Occipital lobe (tissue), 2 donors: ENCODE data around the gene RAD51B. TPM values are rescaled to one million over a fixed set of nuclear protein-coding genes. Genes with fewer than 3 reads are reported as not detected.

Experiments
- DNase-seq: peaks from one replicate; lab custom pipeline; 2025; lab: John Stamatoyannopoulos, UW
- total RNA-seq: library from RNA; depleted of rRNA; stranded (reverse); fragments of >200 nt; gene quantifications from one replicate; pipeline ENCODE4 v1.2.3, GENCODE V29; 2014

RAD51B gene
- total RNA-seq, 1 donor from 2014 or later: 9.8 TPM

DNA sequence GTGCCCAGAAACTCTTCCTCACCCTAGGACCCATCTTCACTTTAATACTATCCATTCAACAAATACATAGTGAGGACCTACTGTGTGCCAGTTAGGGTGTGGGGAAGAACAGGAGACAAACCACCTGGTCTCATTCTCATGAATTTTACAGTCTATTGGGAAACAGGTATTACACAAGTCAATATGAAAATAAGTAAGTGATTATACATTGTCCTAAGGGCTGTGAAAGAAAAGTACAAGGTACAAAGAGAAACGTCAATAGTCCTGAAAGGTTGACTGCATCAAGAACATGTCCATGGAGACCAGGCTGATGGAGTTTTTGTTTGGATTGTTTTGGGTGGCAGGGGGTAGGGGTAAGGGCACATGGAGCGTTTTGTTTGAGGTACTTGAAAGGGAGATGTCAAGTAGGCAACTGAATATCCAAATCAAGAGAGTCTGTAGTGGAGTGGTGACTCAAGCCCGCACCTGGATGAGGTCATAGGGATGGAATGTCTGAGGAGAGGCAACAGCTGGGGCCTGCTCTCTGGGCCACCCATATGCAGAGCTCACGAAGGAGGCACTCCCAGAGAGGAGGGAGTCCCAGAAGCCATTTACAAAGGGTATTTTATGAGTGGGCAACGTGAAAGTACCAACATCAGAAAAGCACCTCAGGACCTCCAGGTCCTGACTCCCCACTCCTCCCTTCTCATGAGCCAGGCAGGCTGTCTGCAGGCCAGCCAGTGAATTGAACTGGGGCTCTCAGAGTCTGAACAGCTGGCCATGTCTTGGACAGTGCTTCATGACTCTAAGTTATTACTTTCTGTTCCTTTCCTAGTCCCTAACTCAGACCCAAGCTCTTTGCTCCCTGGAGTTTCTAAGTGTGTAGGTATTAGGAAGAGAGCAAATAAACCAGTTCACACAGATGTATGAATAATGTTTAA is 701.3 kb downstream of the RAD51B start:
- DNase-seq: no peak

DNA sequence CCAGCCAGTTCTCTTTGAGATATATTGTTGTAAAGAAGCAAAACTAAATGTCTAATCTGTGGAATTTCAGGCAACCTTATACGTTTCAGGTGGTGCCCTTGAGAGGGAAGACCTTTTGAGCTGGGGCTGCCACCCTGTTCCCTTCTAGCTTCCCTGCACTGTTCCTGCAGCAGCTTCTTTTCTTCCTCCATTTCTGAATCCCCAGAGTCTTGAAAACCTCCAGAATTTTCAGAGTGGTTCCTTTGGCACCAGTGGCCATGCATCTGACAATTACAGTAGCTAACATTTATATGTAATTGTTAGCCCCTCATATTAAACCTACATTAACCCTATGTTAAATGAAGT is 702.0 kb downstream of the RAD51B start:
- no peak for DNase-seq

DNA sequence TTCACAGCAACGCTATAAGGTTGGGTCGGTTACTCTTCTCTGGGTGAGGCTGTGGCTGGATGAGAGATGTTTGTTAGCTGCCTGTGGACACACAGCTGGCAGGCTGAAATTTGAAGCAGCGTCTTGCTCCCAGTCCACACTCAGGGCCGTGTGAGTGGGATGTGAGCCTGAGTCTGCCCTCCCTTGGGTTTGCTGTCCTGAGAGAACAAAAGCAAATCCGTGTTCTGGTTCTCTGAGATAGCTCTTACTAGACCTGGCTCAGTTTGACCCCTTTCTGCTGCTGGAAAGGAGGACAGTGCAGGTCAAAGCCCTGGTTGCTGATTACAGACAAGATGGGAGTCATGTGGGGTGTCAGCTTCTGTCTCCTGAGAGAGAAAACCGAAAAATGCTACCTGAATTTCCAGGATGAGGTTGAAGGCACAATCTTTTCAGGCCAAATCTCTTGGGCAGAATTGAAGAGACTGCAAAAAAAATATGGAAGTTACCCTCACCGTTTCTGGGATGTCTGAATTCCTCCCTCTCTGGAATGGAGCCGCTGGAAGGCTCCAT is 702.5 kb downstream of the RAD51B start:
- no peak for DNase-seq

DNA sequence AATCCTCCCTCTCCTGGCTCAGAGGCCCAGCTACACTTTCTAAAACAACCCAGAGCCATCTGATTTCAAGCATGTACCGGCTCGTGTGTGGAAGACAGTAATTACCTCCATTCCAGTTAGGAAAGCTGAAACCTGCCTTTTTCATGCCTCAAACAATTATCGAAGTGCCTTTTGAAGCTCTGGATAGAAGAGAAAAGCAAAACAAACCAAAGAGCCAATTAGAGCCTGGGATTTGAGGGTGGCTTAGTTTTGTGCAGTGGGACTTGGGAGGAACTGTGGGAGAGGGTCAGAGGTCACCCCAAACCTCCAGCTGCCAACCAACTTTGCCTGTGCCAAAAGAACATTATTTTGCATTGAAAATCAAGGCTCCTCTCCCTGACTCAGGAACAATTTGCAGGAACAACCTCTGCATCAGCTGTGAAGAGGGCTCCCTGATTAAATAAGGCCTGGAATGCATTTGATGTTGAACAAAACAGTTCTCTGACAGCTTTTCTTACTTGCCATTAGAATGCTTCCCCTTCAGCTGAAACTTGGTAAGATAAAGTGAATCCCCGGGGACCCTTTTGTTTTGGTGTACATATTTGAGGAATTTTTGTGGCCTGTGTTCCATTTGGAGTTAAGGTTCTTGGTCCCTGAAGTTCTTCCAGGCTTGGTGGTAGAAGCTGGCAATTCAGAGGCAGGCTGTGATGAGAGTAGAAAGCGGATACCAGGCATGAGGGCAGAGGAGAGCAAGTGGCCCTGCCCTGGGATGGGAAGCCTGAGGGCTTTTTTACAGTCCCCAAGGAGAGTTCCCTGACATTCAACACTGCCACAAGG is 703.1 kb downstream of the RAD51B start:
- DNase-seq: no peak

DNA sequence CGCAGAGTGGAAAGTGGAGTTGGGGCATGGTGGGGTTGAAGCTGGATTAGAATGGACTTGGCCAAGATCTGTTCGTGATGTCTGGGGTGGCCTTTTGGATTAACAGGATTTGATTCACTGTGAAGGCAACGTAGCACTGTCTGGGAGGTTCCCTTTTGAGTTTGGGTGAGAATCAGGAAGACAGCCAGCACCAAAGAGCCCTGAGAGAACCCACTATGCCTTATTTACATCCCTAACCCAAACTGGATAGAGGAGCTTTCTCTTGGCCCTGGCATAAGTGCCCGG is 703.7 kb downstream of the RAD51B start:
- DNase-seq: no peak

DNA sequence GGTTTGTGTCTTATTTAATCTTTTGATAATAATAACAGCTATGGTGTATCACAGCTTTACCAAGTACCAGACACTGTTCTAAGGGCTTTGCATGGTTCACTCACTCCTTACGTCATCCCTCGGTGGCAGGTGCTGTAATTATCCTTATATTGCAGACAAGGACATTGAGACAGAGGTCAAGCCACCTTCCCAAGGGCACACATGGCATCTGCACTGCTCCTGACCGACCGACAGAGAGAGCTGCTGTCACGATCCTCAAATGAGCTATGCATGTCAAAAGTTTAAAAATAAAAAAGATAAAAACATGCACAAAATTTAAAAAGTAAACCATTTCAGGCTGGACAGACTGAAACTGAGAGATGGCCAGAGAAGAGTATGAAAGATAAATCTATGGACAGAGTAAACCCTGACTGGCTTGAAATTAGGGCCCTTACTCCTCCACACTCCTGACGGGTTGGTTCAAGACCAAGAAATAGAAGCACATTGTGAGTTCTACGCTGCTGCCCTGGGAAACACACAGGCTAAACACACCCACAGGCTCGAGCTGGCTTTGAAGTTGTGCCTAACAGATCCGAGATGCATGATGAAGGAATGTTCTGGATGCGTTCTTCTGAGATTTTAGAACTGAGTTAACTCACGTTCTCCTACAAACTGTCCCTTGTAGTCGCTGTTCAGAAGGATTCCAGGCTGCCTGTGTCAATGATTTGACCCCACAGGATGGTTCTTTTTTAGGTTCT is 704.6 kb downstream of the RAD51B start:
- no peak for DNase-seq

DNA sequence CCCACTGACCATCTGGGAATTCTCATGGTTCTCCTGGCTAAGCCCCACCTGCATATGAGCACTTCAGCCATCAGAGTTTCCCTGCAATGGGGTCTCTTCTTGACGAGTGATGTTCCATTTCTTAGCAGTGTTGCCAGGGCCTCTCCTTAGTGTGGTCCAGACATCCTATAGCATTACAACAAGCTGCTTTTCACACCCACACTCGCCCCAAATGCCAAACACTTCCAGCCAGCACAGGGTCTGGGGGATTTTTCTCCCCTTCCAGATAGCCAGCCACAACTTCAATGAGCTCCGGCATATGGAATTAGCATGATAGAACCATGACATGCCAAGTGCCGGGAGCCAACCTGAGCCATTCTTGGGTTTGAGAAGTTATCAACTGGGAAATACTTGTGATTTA is 705.9 kb downstream of the RAD51B start:
- DNase-seq: no peak

DNA sequence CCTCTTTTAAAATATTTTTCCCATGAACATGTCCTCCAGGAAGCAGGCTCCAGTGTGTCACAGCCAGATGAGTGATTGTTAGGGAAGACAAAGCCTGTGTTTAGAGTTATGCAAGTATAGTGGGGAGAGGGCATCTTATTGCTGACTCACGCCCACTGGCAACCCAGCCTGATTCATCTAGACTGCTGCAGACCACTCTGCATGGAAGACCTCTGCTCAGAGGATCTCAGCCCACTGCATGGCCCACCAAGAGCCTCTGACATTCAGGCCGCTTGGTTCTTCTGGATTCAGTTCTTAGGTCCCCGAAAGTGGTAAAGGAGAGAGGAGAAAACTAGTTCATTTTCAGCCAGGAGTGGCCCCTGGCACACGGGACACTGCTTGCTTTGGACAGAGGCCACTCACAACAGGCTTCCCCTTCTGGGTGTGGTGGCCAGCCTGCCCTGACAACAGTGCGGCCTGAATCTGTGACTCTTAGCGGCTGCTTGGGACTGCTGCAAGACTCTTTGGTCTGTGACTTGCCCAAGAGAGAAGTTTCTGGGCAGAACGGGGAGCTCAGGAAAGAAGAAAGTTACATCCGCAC is 707.0 kb downstream of the RAD51B start:
- no peak for DNase-seq

DNA sequence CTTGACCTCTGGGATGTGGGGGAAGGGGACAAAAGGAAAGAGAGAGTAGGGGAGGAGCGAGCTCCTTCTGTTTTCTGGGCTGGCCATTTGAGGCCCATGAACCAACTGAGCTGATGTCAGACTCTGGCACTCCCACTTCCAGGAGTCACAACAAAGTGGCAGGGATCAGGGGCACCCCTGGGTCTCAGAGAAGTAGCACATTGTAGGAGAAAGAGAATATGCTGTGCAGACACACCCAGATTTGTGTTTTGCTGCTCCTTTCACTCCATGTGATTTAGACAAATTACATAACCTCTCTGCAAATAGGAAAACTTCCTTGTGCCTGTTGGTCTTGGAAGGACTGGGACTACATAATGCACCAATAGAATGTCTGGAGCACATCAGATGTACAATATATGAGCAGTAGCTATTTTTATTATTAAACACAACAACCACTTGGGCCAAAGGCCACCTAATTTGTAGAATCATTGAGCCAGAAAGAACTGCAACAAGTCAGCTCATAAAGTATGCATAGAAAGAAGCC is 707.8 kb downstream of the RAD51B start:
- no peak for DNase-seq

DNA sequence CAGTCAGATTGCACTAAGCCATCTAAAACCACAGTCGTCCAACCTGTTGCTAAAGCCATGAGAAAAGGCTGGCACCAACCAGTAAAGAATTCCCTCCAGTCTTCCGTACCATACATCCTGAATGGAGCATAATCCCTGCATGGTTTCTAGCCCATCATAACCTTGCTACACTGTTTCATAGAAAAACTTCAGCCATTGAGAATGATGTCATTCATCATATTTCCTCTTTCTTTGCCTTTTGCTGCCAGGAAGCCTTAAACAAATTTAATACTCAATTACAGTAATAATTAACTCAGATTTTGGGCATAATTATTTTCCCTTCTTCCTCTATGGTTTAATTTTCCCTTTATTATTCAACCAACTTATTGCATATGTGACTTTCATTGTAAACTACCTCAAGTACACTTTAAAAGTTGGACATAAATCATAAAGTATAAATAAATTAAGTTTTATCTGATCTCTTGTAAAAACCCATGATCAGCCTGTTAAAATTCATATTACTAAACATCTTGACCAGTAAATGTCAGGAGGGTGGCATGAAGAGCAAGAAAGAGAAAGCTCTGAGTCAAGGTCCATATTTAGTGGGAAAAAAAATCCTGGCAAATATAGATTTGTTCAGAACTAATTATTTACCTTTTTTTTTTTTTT is 708.6 kb downstream of the RAD51B start:
- no peak for DNase-seq

DNA sequence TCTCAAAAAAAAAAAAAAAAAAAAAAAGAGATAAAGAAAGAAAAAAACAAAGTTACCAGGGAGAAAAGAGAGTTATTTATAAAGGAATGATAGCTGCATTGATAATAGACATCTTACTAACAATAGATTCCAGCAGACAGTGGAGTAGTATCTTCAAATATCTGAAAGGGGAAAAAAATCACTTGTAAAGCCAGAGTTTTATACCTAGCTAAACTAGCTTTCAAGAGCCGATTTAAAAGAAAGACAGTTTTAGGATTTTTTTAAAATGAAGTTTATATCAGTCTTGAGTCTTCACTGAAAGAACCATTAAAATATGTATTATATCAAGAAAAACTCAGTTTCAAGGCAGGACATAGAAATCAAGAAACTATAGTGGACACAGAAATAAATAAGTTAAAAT is 710.9 kb downstream of the RAD51B start:
- no peak for DNase-seq

DNA sequence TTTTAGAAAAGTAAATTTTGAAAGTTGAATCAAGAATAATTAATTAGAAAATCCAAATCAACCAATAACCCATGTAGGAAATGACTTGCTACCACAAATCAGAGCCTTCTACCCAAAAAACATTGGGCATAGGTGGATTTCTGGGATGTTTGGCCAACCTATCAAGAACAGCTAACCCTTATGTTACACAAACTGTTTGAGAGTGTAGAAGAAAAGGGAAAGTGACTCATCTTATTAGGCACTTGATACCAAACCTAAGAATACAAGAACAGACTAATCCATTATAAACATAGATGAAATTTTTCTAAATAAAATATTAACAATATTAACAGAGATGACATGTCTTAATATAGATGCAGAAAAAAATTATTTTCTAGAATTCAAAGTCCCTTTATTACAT is 712.9 kb downstream of the RAD51B start:
- DNase-seq: no peak

DNA sequence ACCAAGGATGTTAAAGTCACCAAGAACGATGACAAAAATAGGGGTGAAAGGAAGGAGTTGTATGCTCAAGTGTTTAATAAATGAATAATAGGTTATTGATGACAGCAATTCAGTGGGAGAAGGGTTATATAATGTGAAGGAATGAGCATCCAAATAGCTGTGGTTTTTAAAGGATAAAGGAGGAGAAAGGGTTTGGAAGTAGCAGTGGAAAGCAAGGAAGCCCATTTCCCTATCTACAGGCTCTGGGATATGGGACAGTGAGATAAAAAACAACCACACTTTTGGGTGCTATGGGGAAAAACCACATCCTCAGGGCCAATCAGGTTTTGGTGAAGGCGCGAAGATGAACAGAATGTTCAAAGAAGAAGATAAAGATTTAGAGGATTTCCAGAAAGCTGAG is 714.7 kb downstream of the RAD51B start:
- DNase-seq: no peak

DNA sequence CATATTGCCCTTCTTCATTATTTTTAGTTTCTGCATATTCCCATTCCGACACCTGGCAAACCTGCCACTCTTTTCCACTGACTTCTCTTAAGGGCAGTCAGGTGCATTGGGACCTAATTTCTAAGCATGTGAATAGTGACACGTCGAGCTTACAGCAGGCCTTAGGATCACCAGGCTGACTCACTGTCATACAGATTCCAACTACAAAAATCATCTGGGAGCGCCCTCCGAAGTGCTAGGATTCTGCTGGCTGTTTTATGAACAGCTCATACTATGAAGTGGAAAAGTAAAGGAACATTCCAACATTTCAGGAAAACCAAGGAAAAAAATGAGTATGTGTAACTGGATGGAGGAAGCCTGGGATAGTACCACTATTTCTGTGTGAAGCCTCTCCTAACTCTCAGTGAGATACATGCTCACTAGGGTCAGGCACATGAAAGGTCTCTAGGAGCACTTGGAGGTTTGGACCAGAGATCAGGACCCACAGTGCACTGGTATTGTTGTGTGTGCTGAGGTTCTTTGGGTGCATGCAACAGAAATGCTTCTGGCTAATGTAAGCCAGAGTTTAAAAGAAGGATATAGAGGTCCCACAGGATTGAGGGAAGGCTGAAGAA is 715.9 kb downstream of the RAD51B start:
- DNase-seq: no peak

DNA sequence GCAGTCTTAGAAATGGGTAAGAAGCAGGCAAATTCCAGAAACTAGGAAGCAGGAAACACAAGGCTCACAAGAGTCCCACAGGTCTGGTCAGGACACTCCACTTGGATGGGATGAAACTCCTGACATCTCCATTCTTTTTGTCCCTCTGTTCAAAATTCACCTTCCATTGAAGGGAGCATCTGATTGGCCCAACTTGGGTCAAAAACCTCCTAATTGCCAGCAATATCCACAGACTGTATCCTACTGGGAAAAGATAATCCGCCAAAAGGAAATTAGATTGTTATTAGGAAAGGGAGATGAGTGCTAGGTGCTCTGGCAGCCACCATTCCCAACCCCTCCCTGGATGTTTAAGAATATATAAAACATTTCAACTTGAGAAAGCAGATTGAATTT is 716.4 kb downstream of the RAD51B start:
- no peak for DNase-seq

DNA sequence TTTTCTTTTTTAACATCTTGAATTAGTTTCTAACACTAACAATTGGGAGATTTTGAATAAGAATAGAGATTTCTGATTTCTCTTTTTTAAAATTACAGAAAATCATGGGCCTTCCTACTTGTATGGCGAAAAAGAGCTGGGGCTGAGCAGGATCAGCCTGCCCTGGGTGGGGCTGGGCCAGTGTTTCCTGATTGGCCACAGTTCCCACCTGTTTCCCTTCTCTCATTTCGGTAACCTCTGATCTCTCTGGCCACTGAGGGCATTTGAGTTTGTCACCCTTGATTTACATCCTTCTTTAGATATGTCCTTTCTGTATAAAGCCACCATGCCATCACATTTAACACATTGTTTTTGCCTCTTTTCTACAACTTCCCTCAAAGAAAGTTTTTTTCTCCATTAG is 719.1 kb downstream of the RAD51B start:
- no peak for DNase-seq

DNA sequence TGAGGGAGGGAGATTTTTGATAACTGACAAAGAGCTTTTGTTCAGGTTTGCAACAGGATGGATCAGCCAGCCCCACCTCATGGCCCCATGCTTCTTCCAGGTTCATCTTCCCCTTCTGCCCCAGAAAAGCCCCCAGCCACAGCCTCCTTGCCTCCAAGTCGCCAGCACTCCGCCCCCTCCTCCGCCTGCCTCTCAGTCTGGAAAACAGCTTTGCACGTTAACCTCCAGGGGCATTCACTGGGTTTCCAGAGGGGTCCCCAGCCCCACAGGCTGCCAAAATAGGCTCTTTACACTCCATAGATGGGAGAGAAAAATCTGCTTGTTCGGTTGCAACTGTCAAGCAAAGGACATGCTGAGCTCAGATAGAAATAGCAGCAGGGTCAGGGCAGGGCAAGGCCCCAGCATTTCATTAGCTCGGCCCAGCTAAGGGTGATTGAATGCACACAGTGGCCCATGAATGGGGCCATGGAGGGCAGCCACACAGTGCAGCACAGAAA is 719.7 kb downstream of the RAD51B start:
- DNase-seq: no peak

DNA sequence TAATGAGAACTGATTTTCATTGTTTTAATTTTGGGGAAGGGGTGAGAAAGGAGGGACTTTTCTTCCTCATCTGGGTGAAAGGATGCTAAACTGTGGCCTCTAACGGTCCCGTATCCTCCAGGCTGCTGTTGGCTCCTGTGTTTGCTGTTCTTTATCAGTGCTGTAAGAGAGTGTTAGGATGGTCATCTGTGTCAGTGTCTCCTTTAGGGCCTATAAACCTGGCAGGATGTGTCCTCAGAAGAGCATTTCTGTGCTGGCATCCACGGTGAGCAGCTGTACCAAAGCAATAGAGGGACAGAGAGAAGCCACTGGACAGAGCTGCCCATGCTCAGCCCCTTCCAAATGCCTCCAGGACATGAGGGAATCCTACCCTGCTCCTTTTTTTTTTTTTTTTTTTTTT is 720.2 kb downstream of the RAD51B start:
- DNase-seq: no peak

DNA sequence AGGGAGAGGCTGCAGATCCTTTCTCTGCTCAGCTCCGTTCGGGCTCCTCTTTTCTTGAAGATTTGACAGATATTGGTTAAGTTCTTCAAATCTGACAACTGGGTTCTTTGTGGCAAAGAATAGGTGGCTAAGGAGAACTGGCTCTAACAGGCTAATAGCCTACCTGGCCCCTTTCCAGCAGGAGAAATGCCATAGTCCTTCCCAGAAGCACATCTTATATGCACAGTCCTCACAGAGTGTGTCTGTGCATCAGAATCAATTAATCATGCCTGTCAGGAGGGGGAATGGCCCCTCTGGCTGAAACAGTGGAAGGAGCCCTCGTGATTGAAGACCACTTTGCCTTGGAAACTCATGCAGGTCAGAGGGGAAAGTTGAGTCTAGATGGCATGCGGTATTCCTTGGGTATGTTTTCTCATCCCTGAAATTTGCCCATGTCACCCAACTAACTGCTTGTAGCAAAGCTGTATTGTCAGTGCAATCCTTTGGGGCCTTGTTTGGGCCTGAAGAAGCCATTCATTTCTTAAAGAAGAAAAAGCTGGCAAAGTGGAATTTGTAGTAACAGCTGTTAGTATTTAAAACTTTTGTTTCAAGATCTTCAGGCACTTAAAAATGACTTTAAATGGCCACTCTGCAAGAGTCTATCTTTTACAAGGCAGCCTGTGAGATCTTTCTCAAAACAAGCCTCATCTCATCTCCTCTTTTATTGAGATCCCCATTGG is 721.8 kb downstream of the RAD51B start:
- DNase-seq: no peak

DNA sequence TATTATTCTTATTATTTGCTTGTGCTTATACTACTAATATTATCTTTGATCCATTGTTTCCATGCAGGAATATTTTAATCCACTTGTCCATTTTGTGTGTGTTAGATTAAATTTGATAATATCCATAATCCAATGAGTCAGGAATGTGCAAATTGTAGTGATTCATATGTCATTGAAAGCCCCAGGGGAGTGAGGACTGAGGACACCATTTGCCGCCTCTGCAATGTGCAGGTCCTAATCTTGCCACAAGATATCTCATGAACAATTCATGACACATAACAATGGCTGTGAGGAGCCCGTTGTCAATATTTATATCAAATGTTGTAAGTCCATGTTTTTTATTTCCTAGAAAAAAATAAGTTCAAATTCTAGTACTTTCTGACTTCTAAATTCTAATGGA is 722.8 kb downstream of the RAD51B start:
- DNase-seq: no peak
